ENCODE data around the gene CHST15.

Gene CHST15

DNA sequence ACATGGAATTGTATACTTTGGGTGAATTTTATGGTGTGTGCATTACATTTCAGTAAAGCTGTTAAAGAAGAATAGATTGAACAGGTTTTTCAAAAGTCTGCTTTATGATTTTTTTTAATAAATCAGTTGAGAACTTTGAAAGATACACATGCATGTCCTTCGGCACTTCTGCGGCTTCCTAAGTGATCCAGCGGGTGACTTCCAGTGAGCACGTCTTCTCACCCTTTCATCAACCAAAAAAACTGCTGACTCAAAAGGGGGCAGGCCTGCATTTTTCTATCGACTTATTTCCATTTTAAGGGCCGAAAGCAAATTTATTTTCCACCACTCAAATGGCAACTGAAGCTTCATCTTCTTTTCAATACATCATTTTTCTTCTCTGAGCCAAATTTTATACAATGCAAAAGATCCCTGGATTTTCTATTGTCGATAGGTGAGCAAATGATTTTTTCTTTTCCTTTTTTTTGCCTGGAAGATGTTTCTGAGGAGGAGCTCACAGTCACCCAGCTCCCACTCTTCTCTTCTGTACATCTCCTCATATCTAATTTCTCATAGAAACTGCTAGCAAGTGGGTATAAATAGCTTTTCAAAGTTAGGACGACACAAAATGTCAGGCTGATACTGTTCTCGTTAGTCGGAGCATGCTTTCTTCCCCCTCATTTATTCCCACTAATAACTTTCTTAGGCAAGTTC is 10.2 kb downstream of the CHST15 start:
- DNase-seq (ENCODE audit: low read depth in 2 of 2), result no peak

- no peak for DNase-seq (ENCODE audit: low read depth in 2 of 2)
Observed at GRCh38 chr10:124082555-124082954, 10.8 kb downstream of the CHST15 start.

DNA sequence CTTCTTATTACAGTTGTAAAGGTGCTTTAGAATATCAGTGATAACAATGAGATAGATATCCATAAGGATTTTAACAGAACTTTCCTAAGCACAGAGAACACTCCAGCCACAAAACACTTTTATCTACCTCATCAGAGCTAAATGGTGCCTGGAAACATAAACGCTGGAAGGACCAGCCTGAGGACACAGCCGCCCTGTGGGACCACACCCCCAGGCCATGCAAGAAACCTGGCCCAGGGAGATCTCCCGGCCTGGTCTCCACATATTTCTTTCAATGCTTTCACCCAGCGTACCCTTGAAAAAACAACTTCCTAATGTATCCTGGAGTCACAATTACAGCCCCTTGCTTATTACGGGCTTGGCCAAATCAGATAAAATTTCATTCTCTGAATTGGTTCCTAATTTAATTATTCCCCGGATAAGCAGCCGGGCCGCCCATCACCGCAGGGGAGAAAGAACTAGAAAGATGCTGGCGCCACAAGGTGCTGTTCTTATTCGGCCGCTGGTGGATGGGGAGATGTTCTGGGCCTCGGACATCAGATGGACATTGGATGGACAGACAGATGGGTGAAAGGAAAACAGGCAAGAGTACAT is 11.8 kb downstream of the CHST15 start:
- DNase-seq (ENCODE audit: low read depth in 2 of 2), result no peak

- DNase-seq (ENCODE audit: low read depth in 2 of 2), result no peak
Observed at GRCh38 chr10:124079864-124080263, 13.5 kb downstream of the CHST15 start.

- DNase-seq (ENCODE audit: low read depth in 2 of 2), result no peak
Observed at GRCh38 chr10:124078714-124079113, 14.7 kb downstream of the CHST15 start.

- DNase-seq (ENCODE audit: low read depth in 2 of 2), result no peak
Observed at GRCh38 chr10:124078028-124078427, 15.4 kb downstream of the CHST15 start.

DNA sequence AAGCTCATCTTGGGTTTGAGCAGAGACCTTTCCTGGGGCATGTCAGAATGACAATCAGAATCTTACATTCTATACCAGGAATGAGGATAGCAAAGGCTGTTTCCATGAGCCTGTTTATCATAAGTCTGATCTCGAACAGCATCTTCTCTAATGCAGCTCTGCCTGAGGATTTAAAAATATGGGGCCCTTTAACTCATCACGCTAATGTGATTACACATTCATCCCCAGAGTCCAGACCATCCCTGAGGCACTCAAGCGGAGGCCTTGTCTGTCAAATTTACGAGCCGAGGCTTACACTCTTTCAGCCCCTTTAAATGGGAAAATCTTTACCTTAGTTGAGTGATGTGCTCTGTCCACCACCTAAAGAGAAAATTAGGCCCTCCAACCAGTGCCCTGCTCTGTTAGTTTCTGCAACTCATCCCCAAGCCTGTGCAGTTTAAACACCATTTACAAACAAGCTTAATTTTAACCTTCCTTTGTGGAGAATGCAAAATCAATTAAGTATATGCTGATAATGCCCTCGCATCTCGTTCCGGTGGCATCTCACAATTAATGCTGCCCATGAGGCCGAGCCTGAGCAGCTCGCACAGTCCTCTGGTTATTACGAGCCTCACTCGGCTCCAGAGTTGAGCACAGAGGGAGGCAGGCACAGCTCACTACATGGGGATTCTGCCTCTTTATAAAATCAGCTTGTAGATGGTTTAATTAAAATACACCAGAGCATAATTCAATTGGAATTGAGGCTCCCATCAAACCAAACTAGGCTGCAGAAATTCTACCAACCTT is 16.0 kb downstream of the CHST15 start:
- no peak for DNase-seq (ENCODE audit: low read depth in 2 of 2)

DNA sequence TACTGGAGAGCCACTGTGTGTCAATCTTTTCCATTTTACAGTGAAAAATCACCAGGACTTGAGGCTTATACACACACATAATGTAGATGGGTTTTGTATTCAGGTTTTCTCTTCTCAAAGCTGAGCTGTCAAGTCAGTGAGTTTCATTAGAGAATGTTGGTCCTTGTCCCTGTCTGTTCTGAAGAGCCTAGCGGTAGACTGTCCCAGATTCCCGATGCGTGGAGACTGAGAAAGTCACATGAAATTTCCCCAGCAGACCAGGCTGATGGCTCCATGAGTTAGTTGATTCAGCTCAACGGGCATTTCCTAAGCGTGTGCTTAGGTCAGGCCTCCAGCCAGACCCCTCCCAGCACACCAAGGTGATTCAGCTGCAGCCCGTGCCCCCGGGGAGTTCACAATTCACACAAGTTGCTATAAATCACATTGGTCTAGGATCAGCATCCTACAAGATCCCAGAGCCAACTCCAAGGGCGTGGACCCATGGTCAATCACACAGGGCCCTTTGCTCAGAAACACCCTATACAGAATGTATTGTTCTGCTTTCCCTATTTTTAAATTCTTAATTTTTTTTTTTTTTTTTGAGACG is 17.2 kb downstream of the CHST15 start:
- DNase-seq (ENCODE audit: low read depth in 2 of 2), result no peak

DNA sequence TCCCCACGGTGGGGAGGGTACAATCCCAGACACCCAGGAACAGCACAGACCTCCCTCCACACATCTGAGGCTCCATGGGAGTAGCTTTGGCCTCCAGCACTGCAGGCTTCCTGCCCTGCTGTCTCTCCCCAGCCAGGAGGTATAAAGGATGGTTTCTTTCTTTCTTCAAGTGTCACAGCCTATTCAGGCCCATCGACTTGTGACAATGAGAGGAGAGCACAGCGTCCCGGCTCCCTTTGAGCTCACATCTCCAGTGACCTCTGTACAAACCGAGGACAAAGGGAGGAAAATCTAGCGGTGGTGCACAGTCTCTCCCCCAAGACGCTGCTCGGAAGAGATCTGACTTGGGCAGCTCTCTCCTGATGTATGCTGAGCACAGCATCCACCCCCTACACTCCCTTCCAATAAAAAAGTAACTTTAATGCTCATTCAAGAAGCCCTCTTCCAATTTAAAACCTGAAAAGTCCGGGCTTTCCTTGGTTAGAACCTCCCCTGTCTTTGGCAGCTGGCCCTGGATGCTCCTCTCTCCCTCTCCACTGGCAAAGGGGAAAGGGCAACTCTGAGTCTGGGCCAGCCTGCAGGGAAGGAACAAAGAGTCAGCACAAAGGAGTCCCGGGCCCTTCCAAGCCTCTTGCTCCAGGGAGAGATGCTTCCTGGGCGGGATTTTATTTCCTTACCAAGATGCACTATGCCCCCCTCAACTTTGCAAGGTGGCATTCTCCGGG is 18.0 kb downstream of the CHST15 start:
- no peak for DNase-seq (ENCODE audit: low read depth in 2 of 2)

- no peak for DNase-seq (ENCODE audit: low read depth in 2 of 2)
Observed at GRCh38 chr10:124074501-124075109, 18.8 kb downstream of the CHST15 start.

DNA sequence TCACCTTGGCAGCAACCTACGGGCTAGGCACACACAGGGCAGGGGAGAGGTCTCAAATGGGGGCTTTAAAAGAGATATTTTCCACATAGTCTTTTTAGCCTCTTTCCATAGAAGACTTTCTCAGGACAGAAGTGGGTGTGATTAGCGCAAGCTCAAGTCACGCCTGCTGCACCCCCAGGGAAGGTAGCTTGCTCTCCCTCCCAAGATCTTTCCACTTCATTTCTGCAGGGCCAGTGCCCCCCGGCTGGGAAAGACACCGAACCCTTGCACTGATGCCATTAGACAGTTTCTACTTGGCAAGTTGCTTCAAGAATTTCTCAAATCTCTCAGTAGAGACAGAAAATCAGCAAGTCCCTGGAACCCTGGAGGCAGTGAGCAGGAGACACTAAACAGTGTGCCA is 19.4 kb downstream of the CHST15 start:
- no peak for DNase-seq (ENCODE audit: low read depth in 2 of 2)

DNA sequence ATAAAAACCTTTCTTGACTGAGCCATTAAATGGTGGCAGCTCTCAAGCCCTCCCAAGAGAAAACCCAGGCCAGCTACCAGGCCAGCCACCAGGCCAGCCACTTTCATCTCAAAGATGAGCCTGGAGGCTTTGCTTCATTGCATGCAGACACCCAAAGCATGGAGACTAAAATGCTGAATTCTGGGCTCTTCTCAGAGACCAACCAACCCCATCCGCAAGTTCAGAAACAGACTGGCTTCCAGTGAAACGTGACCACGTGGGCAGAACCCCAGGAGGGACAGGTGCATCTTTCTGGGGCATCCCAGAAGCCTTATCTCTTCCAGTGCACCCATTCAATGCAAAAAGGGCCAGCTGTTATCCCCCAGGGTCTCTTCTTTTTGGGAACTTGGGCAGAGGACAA is 20.9 kb downstream of the CHST15 start:
- DNase-seq (ENCODE audit: low read depth in 2 of 2), result no peak

DNA sequence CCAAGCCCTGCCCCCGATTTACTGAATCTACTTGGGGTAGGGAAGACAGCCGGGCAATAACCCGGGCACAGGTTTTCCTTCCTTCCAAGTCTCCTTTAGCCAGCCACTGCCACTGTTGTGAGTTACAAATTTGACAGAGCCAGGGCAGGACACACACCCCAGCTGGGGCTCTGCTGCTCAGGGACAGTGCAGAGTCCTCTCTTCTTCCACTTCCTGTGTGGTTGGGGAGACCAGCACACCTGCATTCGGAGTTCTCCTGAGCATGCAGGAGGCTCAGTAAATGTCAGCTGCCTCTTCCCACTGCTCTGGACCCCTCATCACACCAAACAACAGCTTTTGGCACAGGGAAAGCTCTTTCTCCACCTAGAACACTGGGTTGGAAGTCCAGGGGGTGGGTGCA is 21.3 kb downstream of the CHST15 start:
- no peak for DNase-seq (ENCODE audit: low read depth in 2 of 2)

DNA sequence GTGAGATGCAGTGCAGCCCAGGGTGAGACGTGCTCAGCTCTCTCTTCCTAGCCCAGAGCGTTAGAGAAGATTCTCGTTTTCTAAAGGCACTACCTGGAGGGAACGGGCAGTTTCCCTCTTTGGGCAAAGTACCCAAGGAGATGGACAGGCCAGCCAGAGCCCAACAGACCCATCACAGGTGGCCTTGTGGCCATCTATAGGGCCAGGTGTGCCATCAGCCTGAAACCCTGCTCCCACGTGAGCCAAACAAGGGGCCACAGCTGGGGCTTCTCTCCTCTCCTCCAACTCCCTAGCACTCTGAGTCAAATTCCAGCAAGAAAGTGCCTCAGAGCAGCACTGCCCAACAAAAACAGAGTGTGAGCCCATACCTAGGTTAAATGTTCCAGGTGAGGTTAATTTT is 22.3 kb downstream of the CHST15 start:
- no peak for DNase-seq (ENCODE audit: low read depth in 2 of 2)

DNA sequence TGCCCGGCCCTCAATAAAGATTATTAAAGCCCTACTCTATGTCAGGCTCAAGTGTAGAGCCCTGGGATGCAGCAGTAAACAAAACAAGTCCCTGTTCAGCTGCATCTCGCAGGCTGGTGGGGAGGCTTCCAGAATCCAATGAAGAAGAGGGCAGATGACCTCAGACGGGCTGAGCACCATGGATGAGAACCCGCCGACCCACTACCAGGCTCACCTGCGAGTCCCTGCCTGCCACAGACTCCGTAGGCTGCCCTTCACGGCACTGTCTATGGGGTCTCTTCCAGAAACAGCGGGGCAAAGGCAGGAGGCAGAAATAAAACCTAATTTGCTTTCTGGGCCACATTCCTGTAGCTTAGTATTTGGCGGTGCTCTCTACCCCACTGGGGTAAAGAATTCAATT is 22.7 kb downstream of the CHST15 start:
- DNase-seq (ENCODE audit: low read depth in 2 of 2), result no peak

DNA sequence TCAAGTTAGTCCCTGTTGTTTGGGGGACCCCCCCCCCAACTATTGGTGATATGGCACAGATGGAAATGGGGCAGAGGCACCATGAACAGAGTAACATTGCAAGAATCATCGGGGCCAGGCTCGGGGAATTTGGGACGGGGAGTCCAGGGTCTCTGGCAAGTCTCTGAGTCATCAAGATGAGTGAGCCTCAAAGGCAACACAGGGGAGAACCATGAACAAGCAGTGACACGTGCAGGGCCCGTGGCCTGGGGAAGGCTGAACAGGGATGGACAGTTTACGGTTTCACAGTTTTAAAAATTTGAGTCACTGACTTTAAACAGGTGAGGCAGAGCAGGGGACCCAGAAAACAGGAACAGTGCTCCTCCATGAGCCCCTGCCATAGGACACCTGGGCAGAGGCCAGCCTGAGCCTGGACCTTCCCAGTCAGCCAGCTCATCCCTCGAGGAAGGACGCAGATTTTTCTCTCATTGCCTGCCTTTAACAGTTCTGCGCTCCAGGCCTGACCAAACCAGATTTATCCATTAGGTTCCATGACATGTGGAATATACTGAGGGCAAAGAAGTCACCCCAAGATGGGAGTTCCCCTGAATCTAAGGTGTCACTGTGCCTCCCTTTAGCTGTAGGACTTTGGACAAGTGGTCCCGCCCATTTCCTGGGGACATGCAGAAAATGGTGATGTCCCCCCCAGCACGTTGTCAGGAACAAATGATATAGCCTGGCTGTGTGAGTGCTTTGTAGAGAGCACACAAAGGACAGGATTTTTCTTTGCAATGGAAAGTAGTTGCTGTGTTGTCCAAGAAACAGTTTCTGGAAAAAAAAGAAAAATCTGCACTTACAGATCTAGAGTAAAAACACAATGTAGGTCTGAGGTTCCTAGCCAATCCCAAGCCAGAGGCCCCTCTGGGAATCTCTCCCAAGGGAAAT is 23.8 kb downstream of the CHST15 start:
- no peak for DNase-seq (ENCODE audit: low read depth in 2 of 2)

DNA sequence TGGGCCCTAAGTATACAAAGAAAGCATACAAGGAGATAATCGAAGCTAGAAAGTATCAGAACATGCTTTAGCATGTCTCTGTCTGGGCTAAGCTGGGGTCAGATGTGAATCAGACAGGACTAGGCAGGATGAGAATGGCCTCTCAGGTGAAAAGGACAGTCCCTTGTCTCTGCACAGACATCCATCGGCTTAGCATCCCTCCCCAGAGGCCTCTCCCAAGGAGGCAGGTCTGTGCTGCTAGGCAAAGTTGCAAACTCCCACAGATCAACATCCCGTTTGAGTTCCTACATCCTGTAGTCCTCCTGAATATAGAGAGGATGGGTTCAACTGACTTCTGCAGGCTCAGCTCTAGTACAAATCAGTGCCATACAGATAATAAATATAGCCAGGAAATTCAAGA is 24.5 kb downstream of the CHST15 start:
- no peak for DNase-seq (ENCODE audit: low read depth in 2 of 2)

DNA sequence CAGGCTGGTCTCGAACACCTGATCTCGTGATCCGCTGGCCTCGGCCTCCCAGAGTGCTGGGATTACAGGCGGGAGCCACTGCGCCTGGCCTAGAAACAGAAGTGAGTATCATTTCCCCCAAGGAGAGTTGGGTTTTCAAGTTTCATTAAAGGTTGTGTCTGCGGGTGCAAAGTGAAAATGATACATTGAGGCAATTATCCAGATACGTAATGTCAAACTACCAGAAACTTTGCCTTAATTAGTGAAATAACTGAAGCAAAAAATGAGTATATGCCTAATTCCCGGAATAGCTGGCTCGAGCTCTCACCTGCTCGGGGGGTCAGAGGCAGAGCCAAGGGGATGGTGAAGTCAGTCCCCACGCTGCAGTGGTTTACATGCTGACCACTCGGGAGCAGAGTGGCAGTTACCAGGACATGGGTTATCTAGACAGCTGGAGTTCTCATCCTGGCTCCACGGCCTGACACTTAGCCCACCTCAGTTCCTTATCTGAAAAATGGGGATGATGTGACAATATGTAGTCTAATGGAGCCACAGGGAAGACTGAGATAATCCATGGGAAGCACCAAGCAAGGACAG is 25.5 kb downstream of the CHST15 start:
- no peak for DNase-seq (ENCODE audit: low read depth in 2 of 2)

GRCh38 chr10:124066781-124067714 is 26.4 kb downstream of the CHST15 start:
- no peak for DNase-seq (ENCODE audit: low read depth in 2 of 2)

All from stimulated activated CD8-positive, alpha-beta memory T cell treated with anti-CD3 and anti-CD28 coated beads, Interleukin-15, amount 100 ng/mL, for 4 hours (primary cell).